GM12864 (cell line): ENCODE data around the gene AKAP7.

ENCODE experiments used
- DNase-seq: peaks from one replicate; pipeline ENCODE4 v3.0.0-alpha.2; 2011; ENCODE audit warnings: low read depth
- H3K4me3 ChIP-seq: 2 replicates; pipeline ENCODE4 v1.5.1; 2011; ENCODE audit warnings: mild to moderate bottlenecking, low read depth, low read length, control low read depth
- CTCF ChIP-seq: IDR thresholded peaks from 2 replicates; pipeline ENCODE4 v1.5.1; 2011; ENCODE audit warnings: low read depth, mild to moderate bottlenecking, moderate library complexity, low read length, control low read depth, inconsistent platforms; ENCODE audit errors: missing control alignments

AKAP7 gene

GRCh38 chr6:131270534-131270933 lies 135.3 kb downstream of the AKAP7 start:
- TF ChIP-seq CTCF: no peak
- no peak overlapping the region for H3K4me3 ChIP-seq
- DNase-seq: no peak

- no peak for DNase-seq
- H3K4me3 ChIP-seq: no peak overlapping the region
- no peak for TF ChIP-seq CTCF
Measured at GRCh38 chr6:131275273-131275672, 140.0 kb downstream of the AKAP7 start.

GRCh38 chr6:131277591-131277990 lies 142.3 kb downstream of the AKAP7 start:
- no peak for DNase-seq
- TF ChIP-seq CTCF: no peak

GRCh38 chr6:131281471-131282270 lies 146.4 kb downstream of the AKAP7 start:
- no peak for DNase-seq
- no peak for TF ChIP-seq CTCF
- no peak overlapping the region for H3K4me3 ChIP-seq

More at GRCh38 chr6:131277591-131277990, 142.3 kb downstream of the AKAP7 start:
- no peak overlapping the region for H3K4me3 ChIP-seq

GRCh38 chr6:131282365-131282764 lies 147.1 kb downstream of the AKAP7 start:
- H3K4me3 ChIP-seq: no peak overlapping the region
- no peak for DNase-seq
- no peak for TF ChIP-seq CTCF

GRCh38 chr6:131283466-131284175 lies 148.4 kb downstream of the AKAP7 start:
- no peak for DNase-seq
- no peak overlapping the region for H3K4me3 ChIP-seq
- TF ChIP-seq CTCF: no peak
